Tibial artery (tissue), 4 donors: ENCODE data around the gene MRTFB.
A peak's percentile ranks its signal among the peaks of the same experiment; 100 is the strongest.

Source experiments
- DNase-seq, 2 donors: peaks; one replicate each; pipeline ENCODE4 v3.0.0-alpha.2; 2019
- H3K27ac ChIP-seq, 2 donors: fragments of 200-600 bp; sonication (generic) in 1 of 2; 1 replicate in 1 of 2; 2 replicates in 1 of 2; pipeline ENCODE4 v1.5.1; 2018 to 2019; ENCODE audit warnings: mild to moderate bottlenecking in 1 of 2
- H3K27me3 ChIP-seq, 2 donors: fragments of 200-600 bp; sonication (generic) in 1 of 2; one replicate each; pipeline versions ENCODE4 v1.5.1 to v1.6.0; 2016 to 2019
- H3K36me3 ChIP-seq, 3 donors: fragments of 200-600 bp; sonication (generic) in 2 of 3; one replicate each; pipeline ENCODE4 v1.5.1; 2016 to 2019; ENCODE audit warnings: mild to moderate bottlenecking in 2 of 3
- H3K4me1 ChIP-seq, 4 donors: fragments of 200-600 bp; sonication (generic) in 2 of 4; 1 replicate in 3 of 4; 2 replicates in 1 of 4; pipeline ENCODE4 v1.5.1; 2016 to 2019
- H3K4me3 ChIP-seq, 2 donors: fragments of 200-600 bp; sonication (generic) in 1 of 2; 1 replicate in 1 of 2; 2 replicates in 1 of 2; pipeline ENCODE4 v1.5.1; 2018 to 2019; ENCODE audit warnings: mild to moderate bottlenecking in 2 of 2
- H3K9me3 ChIP-seq, 3 donors: fragments of 200-600 bp; sonication (generic) in 1 of 3; one replicate each; pipeline ENCODE4 v1.5.1; 2016 to 2019
- intact Hi-C: fragments of 100-400 bp; cut with DNase I; formaldehyde crosslinking; loops from one replicate; pipeline ENCODE4 v1.15.0; 2023; ENCODE audit warnings: low total_unique reads
- TF ChIP-seq, protein P1 (sequence below), 2 experiments: fragments of 200-600 bp in 1 of 2; fragments of 450-650 bp in 1 of 2; IDR thresholded peaks; one replicate each; pipeline ENCODE4 v1.5.1; 2017 to 2019; ENCODE audit warnings: antibody characterized with exemption in 2 of 2, mild to moderate bottlenecking in 1 of 2, moderate library complexity in 1 of 2

Gene MRTFB

DNA sequence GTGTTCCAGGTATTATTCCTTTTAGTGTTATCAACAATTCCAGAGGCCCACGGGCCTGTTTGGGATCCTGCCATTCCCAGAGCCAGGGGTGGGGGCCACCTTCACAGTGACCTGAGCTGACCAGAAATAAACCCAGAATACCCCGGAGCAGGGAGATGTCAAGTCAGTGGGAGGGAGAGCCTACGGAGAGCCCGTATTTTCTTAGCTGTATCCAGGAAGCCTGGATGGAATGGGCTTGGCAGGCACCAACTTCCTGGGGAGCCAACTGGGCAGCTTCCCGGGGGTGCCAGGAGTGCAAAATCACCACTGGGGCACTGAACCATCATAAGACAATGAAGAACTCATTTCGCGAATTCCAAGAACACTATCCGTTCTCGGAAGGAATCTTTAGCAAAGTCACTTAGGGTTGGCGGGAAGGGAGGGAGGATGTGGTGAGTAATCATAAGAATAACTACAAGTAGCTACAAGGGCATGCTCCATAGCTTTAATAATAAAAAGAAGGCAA, 13.2 kb upstream of the MRTFB start:
- DNase-seq, result peak; percentile 44 to 77
- Histone ChIP-seq H3K4me1 (peaks cover 0 to 17% (median 6%) of the 10 kb centered on the region in 4 donors), H3K27ac (peak overlapping the region; percentile 62 to 70), H3K27me3 (no peaks in the 10 kb centered on the region), H3K4me3 (peak overlapping the region in 1 of 2 donors; percentile 17), H3K36me3 (no peaks in the 10 kb centered on the region), H3K9me3 (no peaks in the 10 kb centered on the region)
- intact Hi-C loops, result no loop called here
- TF ChIP-seq, protein P1, sequence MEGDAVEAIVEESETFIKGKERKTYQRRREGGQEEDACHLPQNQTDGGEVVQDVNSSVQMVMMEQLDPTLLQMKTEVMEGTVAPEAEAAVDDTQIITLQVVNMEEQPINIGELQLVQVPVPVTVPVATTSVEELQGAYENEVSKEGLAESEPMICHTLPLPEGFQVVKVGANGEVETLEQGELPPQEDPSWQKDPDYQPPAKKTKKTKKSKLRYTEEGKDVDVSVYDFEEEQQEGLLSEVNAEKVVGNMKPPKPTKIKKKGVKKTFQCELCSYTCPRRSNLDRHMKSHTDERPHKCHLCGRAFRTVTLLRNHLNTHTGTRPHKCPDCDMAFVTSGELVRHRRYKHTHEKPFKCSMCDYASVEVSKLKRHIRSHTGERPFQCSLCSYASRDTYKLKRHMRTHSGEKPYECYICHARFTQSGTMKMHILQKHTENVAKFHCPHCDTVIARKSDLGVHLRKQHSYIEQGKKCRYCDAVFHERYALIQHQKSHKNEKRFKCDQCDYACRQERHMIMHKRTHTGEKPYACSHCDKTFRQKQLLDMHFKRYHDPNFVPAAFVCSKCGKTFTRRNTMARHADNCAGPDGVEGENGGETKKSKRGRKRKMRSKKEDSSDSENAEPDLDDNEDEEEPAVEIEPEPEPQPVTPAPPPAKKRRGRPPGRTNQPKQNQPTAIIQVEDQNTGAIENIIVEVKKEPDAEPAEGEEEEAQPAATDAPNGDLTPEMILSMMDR (IDR thresholded peaks at IDR 0.05), result no peak

DNA sequence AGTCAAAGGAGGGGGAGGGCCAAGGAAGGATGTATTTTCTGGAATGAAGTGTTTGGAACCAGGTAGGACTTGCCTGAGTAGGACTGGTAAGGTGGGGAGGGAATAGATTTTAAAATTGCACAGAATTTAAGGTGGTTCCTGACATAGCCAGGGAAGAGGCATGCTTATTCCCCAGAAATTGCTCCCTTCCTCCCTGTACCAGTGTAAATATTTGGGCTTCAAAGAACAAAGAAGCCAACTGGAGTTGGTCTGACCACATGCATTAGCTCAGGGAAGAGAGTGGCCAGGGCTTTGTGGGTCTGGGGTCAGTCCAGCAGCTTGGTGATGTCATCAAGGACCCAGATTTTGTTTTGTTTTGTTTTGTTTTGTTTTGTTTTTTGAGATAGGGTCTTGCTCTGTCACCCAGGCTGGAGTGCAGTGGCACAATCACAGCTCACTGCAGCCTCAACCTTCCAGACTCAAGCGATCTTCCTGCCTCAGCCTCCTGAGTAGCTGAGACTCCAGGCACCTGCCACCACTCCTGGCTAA, 9.3 kb upstream of the MRTFB start:
- H3K27ac ChIP-seq, result no peak overlapping the region
- TF ChIP-seq, protein P1 (IDR thresholded peaks at IDR 0.05), result no peak
- peaks cover 0 to 16% (median 5%) of the 10 kb centered on the region in 4 donors for H3K4me1 ChIP-seq
- intact Hi-C loops, result no loop called here
- no peaks in the 10 kb centered on the region for H3K9me3 ChIP-seq
- no peaks in the 10 kb centered on the region for H3K27me3 ChIP-seq
- H3K36me3 ChIP-seq, result no peaks in the 10 kb centered on the region
- DNase-seq, result no peak
- H3K4me3 ChIP-seq, result no peak overlapping the region

DNA sequence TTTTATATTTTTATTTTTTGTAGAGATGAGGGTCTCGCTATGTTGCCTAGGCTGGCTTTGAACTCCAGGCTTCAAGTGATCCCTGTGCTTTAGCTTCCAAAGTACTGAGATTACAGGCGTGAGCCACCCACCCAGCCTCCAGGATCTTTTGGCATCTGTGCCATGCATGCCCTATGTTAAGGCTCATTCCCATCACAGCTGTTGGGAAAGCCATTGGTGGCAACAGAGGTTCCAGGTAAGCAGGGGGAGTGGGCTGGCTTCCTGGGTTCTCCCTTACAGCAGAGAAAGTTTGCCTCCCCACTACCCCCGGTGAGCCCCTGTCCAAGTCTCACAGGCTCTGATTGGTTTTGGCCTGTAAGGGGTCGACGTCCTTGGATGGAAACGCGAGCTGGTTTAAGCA, 8.9 kb upstream of the MRTFB start:
- Histone ChIP-seq H3K9me3 (no peaks in the 10 kb centered on the region), H3K27ac (no peak overlapping the region), H3K36me3 (no peaks in the 10 kb centered on the region), H3K27me3 (no peaks in the 10 kb centered on the region), H3K4me3 (no peak overlapping the region), H3K4me1 (peaks cover 0 to 12% (median 3%) of the 10 kb centered on the region in 4 donors)
- no peak for DNase-seq
- intact Hi-C loops, result no loop called here
- TF ChIP-seq, protein P1 (IDR thresholded peaks at IDR 0.05), result no peak

DNA sequence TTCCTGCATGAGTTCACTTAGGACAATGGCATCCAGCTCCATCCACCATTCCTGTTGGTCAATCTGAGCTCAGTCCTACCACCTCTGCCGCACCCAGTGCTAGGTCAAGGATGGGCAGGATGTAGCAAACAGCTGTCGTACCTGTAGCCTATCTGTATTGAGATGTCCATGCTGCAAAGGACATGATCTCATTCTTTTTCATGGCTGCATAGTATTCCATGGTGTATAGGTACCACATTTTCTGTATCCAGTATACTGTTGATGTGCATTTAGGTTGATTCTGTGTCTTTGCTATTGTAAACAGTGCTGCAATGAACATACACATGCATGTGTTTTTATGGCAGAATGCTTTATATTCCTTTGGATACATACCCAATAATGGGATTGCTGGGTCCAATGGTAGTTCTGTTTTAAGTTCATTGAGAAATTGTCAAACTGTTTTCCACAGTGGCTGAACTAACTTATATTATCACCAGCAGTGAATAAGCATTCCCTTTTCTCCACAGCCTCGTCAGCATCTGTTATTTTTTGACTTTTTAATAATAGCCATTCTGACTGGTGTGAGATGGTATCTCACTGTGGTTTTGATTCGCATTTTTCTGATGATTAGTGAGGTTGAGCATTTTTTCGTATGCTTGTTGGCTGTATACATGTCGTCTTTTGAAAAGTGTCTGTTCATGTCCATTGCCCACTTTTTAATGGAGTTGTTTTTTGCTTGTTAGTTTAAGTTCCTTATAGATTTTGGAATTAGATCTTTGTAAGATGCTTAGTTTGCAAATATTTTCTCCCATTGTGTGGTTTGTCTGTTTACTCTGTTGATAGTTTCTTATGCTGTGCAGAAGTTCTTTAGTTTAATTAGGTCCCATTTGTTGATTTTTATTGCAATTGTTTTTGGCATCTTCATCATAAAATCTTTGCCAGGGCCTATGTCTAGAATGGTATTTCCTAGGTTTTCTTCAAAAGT, 7.2 kb upstream of the MRTFB start:
- no peaks in the 10 kb centered on the region for H3K36me3 ChIP-seq
- H3K9me3 ChIP-seq, result no peaks in the 10 kb centered on the region
- H3K4me3 ChIP-seq, result no peak overlapping the region
- TF ChIP-seq, protein P1 (IDR thresholded peaks at IDR 0.05), result no peak
- H3K27me3 ChIP-seq, result no peaks in the 10 kb centered on the region
- no peaks in the 10 kb centered on the region for H3K4me1 ChIP-seq
- no peak overlapping the region for H3K27ac ChIP-seq
- intact Hi-C loops, result no loop called here
- no peak for DNase-seq

DNA sequence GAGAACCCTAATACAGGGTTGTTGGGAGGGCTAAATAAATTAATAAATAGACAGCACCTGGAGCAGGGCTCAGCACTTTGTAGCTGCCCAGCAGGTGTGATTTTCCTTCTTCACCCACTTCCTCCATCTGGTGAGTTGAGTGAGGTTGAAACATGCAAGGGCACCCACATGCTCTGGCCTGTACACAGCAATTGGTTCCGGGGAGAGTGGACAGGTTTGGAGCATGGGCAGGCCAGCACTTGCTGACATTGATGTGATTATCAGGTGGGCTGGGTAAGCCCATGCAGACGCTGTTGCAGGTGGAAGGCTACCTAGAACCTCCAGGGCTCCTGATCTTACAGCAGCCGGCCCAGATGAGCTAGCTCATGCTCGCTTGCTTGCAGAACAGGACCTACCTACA, 1.3 kb upstream of the MRTFB start:
- TF ChIP-seq, protein P1 (IDR thresholded peaks at IDR 0.05), result no peak
- H3K4me1 ChIP-seq, result peaks cover 0 to 24% (median 13%) of the 10 kb centered on the region in 4 donors
- no peak for DNase-seq
- H3K4me3 ChIP-seq, result no peak overlapping the region
- intact Hi-C loops, result loop anchor here (10.0 kb wide), 2 partner anchors 55 to 115 kb away; no protein-coding TSS in a partner anchor
- no peak overlapping the region for H3K27ac ChIP-seq
- H3K9me3 ChIP-seq, result no peaks in the 10 kb centered on the region
- H3K36me3 ChIP-seq, result no peaks in the 10 kb centered on the region
- no peaks in the 10 kb centered on the region for H3K27me3 ChIP-seq
